ENCODE measurements around the gene MYLK2. TPM values are rescaled to one million over a fixed set of nuclear protein-coding genes. Genes with fewer than 3 reads are reported as not detected.

The MYLK2 gene
- total RNA-seq, 1 experiment from 2014 or later: 0.74 TPM

GRCh38 chr20:31815408-31816188 lies 3.6 kb upstream of the MYLK2 start:
- Histone ChIP-seq H4K91ac (ENCODE audit: insufficient read length, low read depth, low read length) (no peak overlapping the region), H3K79me2 (ENCODE audit: insufficient read depth, low read length) (no peaks in the 10 kb centered on the region), H3K14ac (ENCODE audit: insufficient read depth, low read length) (0 out of 2 replicates have a peak overlapping the region, but pooled peaks have one; percentile 3), H3K23me2 (ENCODE audit: insufficient read length, low read depth, low read length, poor library complexity, severe bottlenecking) (no peaks in the 10 kb centered on the region), H2BK12ac (ENCODE audit: insufficient read length, low read depth, low read length) (no peak overlapping the region), H3K79me1 (ENCODE audit: insufficient read depth, low read depth, low read length, poor library complexity, severe bottlenecking) (no peaks in the 10 kb centered on the region), H3T11ph (ENCODE audit: low read length) (no peak overlapping the region), H3K4ac (ENCODE audit: low read depth, low read length) (no peak overlapping the region), H2AFZ (ENCODE audit: low read length) (no peak overlapping the region), H3K4me2 (ENCODE audit: insufficient read depth, insufficient read length, low read length) (no peak overlapping the region), H4K20me1 (ENCODE audit: control insufficient read depth, insufficient read depth, insufficient read length) (no peaks in the 10 kb centered on the region), H2BK15ac (ENCODE audit: low read depth, low read length) (no peak overlapping the region), H3K9ac (ENCODE audit: extremely low read depth, insufficient read length, low read length) (no peak overlapping the region), H3K9me3 (ENCODE audit: control insufficient read depth, low read depth, low read length) (no peaks in the 10 kb centered on the region), H3K27me3 (ENCODE audit: insufficient read depth, low read length) (no peaks in the 10 kb centered on the region), H4K8ac (replicated peaks; ENCODE audit: insufficient read length, low read depth, low read length) (no peak overlapping the region), H2BK20ac (ENCODE audit: low read depth, low read length, poor library complexity, severe bottlenecking) (no peak overlapping the region), H3K23ac (ENCODE audit: insufficient read length, low read depth, low read length) (no peak overlapping the region), H3K18ac (ENCODE audit: insufficient read length, low read depth, low read length) (no peak overlapping the region), H3K56ac (ENCODE audit: insufficient read length, low read depth, low read length) (no peak overlapping the region), H4K5ac (ENCODE audit: insufficient read length, low read depth, low read length) (no peak overlapping the region), H2BK120ac (ENCODE audit: low read depth, low read length, poor library complexity, severe bottlenecking) (no peak overlapping the region), H3K27ac (ENCODE audit: insufficient read length, low read depth, low read length) (no peak overlapping the region), H3K4me1 (ENCODE audit: insufficient read depth, low read length) (no peaks in the 10 kb centered on the region), H2BK5ac (ENCODE audit: insufficient read length, low read length) (no peak overlapping the region), H2AK5ac (ENCODE audit: insufficient read length, low read length) (no peak overlapping the region)
- no peaks in the 10 kb centered on the region for H3K9me3 Mint-ChIP-seq
- no peak for DNase-seq
- H3K27me3 Mint-ChIP-seq (ENCODE audit: low read depth): peaks cover under 1% of the 10 kb centered on the region; the same call in 1 of the 2 replicates
- TF ChIP-seq CTCF (conservative IDR thresholded peaks at IDR 0.05): no peak
- no CpG with 5 or more reads among the region's 9 CpGs for WGBS (ENCODE audit: extremely low coverage, insufficient read length, low lambda C conversion rate)
- H3K4me3 Mint-ChIP-seq: peak overlapping the region in 1 of 2 experiments; percentile 4; a peak in 1 of 5 replicates
- H3K27ac Mint-ChIP-seq: peak overlapping the region in 2 of 3 experiments; percentile 90 to 93; a peak in 4 of 7 replicates
- no peaks in the 10 kb centered on the region for H3K36me3 Mint-ChIP-seq (ENCODE audit: insufficient read depth in 1 of 3, low read depth in 3 of 3)
- H3K4me1 Mint-ChIP-seq: peaks cover 9 to 27% of the 10 kb centered on the region in 2 experiments

Data from H9 (cell line).